Measurements from ENCODE around the gene LRRC36. TPM values are rescaled to one million over a fixed set of nuclear protein-coding genes. Genes with fewer than 3 reads are reported as not detected.

The LRRC36 gene
- total and polyA plus RNA-seq, 2 donors from 2014 or later = 2.6 to 3.1 TPM

DNA sequence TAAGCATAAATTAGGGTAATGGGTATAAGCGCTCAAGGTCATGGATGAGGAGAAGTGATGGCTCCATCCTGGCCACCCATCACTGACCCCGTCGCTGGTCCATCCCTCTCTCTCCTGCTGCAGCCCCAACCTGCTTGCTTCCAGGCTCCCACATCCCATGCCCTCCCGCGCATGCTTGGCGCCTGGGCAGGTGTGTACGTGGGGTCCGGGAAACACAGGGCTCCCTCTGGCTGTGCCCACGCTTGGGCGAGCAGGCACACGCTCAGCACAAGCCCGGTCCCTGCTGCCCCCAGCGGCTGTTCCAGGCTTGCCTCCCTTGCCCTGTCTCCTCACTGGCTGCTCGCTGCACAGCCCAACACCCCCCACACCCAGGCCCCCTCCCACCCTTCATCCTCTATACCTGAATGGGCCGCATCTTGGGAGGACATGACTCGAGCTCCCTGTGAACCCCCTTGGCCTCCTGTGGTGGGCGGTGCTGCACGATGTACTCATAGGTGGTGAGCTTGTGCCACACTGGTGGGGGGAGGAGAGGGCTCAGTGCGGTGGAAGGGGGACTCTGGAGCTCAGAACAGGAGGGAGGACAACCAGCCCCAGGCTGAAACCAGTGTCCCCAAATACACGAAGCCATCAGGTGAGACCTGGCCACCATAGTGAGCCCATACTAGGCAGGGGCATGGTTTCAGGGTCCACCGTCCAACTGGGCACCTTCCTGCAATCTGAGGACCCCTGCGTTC, 71.4 kb downstream of the LRRC36 start:
- intact Hi-C loops (cut with DNase I) = no loop called here
- DNase-seq (peak; percentile 69 to 84 (median 79)), FAIRE-seq (no peak)
- H3K9ac ChIP-seq (ENCODE audit: low read length in 3 of 3) = no peak overlapping the region
- H3K27ac ChIP-seq (ENCODE audit: low read depth in 2 of 2, low read length in 2 of 2) = no peak overlapping the region
- TF ChIP-seq, protein P1, sequence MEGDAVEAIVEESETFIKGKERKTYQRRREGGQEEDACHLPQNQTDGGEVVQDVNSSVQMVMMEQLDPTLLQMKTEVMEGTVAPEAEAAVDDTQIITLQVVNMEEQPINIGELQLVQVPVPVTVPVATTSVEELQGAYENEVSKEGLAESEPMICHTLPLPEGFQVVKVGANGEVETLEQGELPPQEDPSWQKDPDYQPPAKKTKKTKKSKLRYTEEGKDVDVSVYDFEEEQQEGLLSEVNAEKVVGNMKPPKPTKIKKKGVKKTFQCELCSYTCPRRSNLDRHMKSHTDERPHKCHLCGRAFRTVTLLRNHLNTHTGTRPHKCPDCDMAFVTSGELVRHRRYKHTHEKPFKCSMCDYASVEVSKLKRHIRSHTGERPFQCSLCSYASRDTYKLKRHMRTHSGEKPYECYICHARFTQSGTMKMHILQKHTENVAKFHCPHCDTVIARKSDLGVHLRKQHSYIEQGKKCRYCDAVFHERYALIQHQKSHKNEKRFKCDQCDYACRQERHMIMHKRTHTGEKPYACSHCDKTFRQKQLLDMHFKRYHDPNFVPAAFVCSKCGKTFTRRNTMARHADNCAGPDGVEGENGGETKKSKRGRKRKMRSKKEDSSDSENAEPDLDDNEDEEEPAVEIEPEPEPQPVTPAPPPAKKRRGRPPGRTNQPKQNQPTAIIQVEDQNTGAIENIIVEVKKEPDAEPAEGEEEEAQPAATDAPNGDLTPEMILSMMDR (IDR thresholded peaks at IDR 0.05; ENCODE audit: borderline replicate concordance, extremely low read depth, insufficient read depth) = peak; percentile 18
- H3K27me3 ChIP-seq (ENCODE audit: control insufficient read depth, insufficient read depth, low read length) = no peaks in the 10 kb centered on the region
- no peak overlapping the region for H3K4me3 ChIP-seq (ENCODE audit: low read length in 3 of 3)
- no peaks in the 10 kb centered on the region for H3K36me3 ChIP-seq (ENCODE audit: control insufficient read depth in 2 of 3, insufficient read depth in 3 of 3, low read length in 3 of 3)
- H3K4me1 ChIP-seq (ENCODE audit: control insufficient read depth in 2 of 3, insufficient read depth in 2 of 3, low read depth in 1 of 3, low read length in 3 of 3) = peaks cover 0 to 30% (median 0%) of the 10 kb centered on the region in 3 donors
- no peaks in the 10 kb centered on the region for H3K9me3 ChIP-seq (ENCODE audit: control insufficient read depth in 2 of 3, insufficient read depth in 1 of 3, low read length in 3 of 3)

DNA sequence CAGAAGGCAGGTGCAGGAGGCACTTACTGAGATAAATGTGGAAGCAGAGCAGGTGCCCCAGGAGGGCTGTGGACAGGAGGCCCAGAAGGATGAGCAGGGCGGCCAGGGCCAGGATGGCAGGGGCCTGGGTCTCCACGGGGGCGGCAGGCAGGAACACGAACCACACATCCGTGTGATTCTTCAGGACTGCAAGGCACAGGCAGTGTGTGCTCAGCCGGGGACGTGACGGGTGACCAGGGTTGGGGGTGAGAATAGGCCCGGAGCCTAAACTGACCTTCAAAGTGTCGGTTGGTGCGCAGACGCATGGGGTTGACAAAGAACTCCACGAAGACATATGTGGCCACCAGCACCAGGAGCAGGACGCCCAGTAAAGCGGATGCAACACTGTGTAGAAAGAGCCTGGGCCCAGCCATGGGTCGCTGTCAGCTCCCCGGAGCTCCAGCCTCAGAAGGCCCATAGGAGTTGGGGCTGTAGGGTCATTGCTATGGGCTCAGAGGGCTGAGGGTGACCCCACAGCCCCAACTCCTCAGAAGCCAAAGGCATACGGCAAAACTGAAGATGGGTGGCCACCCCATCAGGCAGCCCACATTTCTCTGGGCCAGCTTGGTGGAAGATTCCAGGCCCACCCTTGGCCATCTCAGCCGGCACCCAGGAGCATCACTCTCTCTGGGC, 72.1 kb downstream of the LRRC36 start:
- TF ChIP-seq, protein P1 (IDR thresholded peaks at IDR 0.05; ENCODE audit: borderline replicate concordance, extremely low read depth, insufficient read depth) = no peak
- Histone ChIP-seq H3K9ac (ENCODE audit: low read length in 3 of 3) (no peak overlapping the region), H3K4me1 (ENCODE audit: control insufficient read depth in 2 of 3, insufficient read depth in 2 of 3, low read depth in 1 of 3, low read length in 3 of 3) (peaks cover 0 to 24% (median 0%) of the 10 kb centered on the region in 3 donors), H3K27ac (ENCODE audit: low read depth in 2 of 2, low read length in 2 of 2) (no peak overlapping the region), H3K4me3 (ENCODE audit: low read length in 3 of 3) (no peak overlapping the region), H3K27me3 (ENCODE audit: control insufficient read depth, insufficient read depth, low read length) (no peaks in the 10 kb centered on the region), H3K9me3 (ENCODE audit: control insufficient read depth in 2 of 3, insufficient read depth in 1 of 3, low read length in 3 of 3) (no peaks in the 10 kb centered on the region), H3K36me3 (ENCODE audit: control insufficient read depth in 2 of 3, insufficient read depth in 3 of 3, low read length in 3 of 3) (no peaks in the 10 kb centered on the region)
- intact Hi-C loops (cut with DNase I) = no loop called here
- DNase-seq (peak in 1 of 5 donors; percentile 65), FAIRE-seq (no peak)

DNA sequence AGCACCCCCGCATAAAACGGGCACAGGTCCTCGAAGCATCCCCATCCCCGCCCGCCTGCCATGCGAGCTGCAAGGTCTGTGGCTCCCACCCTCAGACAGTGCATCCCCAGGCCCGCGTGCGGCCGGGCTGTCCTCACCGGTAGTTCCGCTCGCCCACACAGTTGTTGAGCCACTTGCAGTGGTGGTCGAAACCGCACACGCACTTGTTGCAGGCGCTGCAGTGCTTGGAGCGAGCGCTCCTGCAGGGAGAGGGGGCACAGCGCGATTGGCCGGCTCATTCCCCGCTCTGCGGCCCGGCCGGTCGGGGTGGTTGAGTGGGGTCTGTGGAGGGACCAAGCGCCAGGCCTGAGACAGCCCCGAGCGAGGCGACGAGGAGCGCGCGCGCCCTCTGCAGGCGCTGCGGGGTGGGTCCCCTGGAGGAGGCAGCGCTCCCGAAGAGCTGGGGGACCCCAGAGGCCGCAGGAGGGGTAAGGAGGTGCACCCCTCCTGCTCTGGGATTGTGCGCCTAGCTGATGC, 72.7 kb downstream of the LRRC36 start:
- Histone ChIP-seq H3K27ac (ENCODE audit: low read depth in 2 of 2, low read length in 2 of 2) (no peak overlapping the region), H3K4me1 (ENCODE audit: control insufficient read depth in 2 of 3, insufficient read depth in 2 of 3, low read depth in 1 of 3, low read length in 3 of 3) (peaks cover 0 to 21% (median 0%) of the 10 kb centered on the region in 3 donors), H3K27me3 (ENCODE audit: control insufficient read depth, insufficient read depth, low read length) (no peaks in the 10 kb centered on the region), H3K4me3 (ENCODE audit: low read length in 3 of 3) (no peak overlapping the region), H3K9me3 (ENCODE audit: control insufficient read depth in 2 of 3, insufficient read depth in 1 of 3, low read length in 3 of 3) (no peaks in the 10 kb centered on the region), H3K36me3 (ENCODE audit: control insufficient read depth in 2 of 3, insufficient read depth in 3 of 3, low read length in 3 of 3) (no peaks in the 10 kb centered on the region), H3K9ac (ENCODE audit: low read length in 3 of 3) (no peak overlapping the region)
- intact Hi-C loops (cut with DNase I) = no loop called here
- DNase-seq = peak; percentile 73 to 85 (median 80)
- TF ChIP-seq, protein P1 (IDR thresholded peaks at IDR 0.05; ENCODE audit: borderline replicate concordance, extremely low read depth, insufficient read depth) = peak; percentile 67
- no peak for FAIRE-seq

All from kidney (tissue), 14 donors.